IMR-90 (cell line): ENCODE measurements around the gene ARL10. TPM values are rescaled to one million over a fixed set of nuclear protein-coding genes. Genes with fewer than 3 reads are reported as not detected.
A peak's percentile ranks its signal among the peaks of the same experiment; 100 is the strongest.

ENCODE experiments used
- ATAC-seq: fragments of 200-7000 bp; cut with Tn5 transposase; 2 replicates; pipeline ENCODE4 v1.9.1; 2020; ENCODE audit warnings: low read depth, mild to moderate bottlenecking, moderate library complexity
- BruUV-seq: library from RNA; stranded (reverse); fragments of 400-500 nt; replicated peaks from 2 replicates; lab custom pipeline; 2021; lab: Mats Ljungman, UMichigan
- CTCF ChIA-PET: fragments of 300-600 bp; formaldehyde crosslinking; extraction: SDS; loops from one replicate; lab custom pipeline; 2021; ENCODE audit warnings: antibody characterized with exemption; lab: Yijun Ruan, JAX
- POLR2A ChIA-PET: fragments of 300-600 bp; sonication (Branson Sonifier 250); formaldehyde crosslinking; loops from one replicate; lab custom pipeline; 2022; ENCODE audit warnings: antibody characterized with exemption; ENCODE audit not compliant: unreplicated experiment; lab: Charles Lee
- DNase-seq: peaks from one replicate; pipeline ENCODE4 v3.0.0; 2013
- H2AFZ ChIP-seq: replicated peaks from 2 replicates; pipeline ENCODE3; 2013; ENCODE audit warnings: low read length, mild to moderate bottlenecking; ENCODE audit not compliant: poor library complexity
- H2AK5ac ChIP-seq: 2 replicates; pipeline ENCODE4 v1.6.1; 2013; ENCODE audit warnings: low read depth, low read length, inconsistent platforms
- H2AK9ac ChIP-seq: replicated peaks from 2 replicates; pipeline ENCODE3; 2013; ENCODE audit warnings: mild to moderate bottlenecking, low read depth, low read length, moderate library complexity; ENCODE audit not compliant: poor library complexity
- H2BK120ac ChIP-seq: 2 replicates; pipeline ENCODE4 v1.6.1; 2013; ENCODE audit warnings: low read depth, low read length, inconsistent platforms
- H2BK15ac ChIP-seq: 3 replicates; pipeline ENCODE4 v1.6.1; 2013; ENCODE audit warnings: low read depth, low read length, inconsistent platforms
- H2BK20ac ChIP-seq: 2 replicates; pipeline ENCODE4 v1.6.1; 2013; ENCODE audit warnings: low read depth, mild to moderate bottlenecking, inconsistent platforms, low read length, moderate library complexity
- H2BK5ac ChIP-seq: 2 replicates; pipeline ENCODE4 v1.6.1; 2013; ENCODE audit warnings: mild to moderate bottlenecking, low read depth, low read length, inconsistent platforms; ENCODE audit not compliant: poor library complexity, severe bottlenecking
- H3K14ac ChIP-seq: replicated peaks from 2 replicates; pipeline ENCODE4 v1.6.1; 2013; ENCODE audit warnings: low read depth, low read length, inconsistent platforms
- H3K18ac ChIP-seq: 2 replicates; pipeline ENCODE4 v1.6.1; 2013; ENCODE audit warnings: low read depth, low read length, control low read depth
- H3K23ac ChIP-seq: 2 replicates; pipeline ENCODE4 v1.6.1; 2013; ENCODE audit warnings: low read depth, low read length, inconsistent platforms
- H3K27ac ChIP-seq: 2 replicates; pipeline ENCODE4 v1.5.1; 2013; ENCODE audit warnings: mild to moderate bottlenecking, control low read depth, low read length; ENCODE audit not compliant: insufficient read depth
- H3K27me3 ChIP-seq: 2 replicates; pipeline ENCODE4 v1.6.1; 2013; ENCODE audit warnings: low read length; ENCODE audit not compliant: control insufficient read depth, insufficient read depth
- H3K36me3 ChIP-seq: 2 replicates; pipeline ENCODE4 v1.6.1; 2013; ENCODE audit warnings: low read length, mixed read lengths; ENCODE audit not compliant: control insufficient read depth, insufficient read depth
- H3K4ac ChIP-seq: 2 replicates; pipeline ENCODE4 v1.6.1; 2013; ENCODE audit warnings: low read depth, low read length, inconsistent platforms
- H3K4me1 ChIP-seq: 2 replicates; pipeline ENCODE4 v1.6.1; 2013; ENCODE audit warnings: low read length, mixed read lengths; ENCODE audit not compliant: control insufficient read depth, insufficient read depth
- H3K4me2 ChIP-seq: 2 replicates; pipeline ENCODE4 v1.6.1; 2013; ENCODE audit warnings: low read depth, mild to moderate bottlenecking, control low read depth, low read length, moderate library complexity
- H3K4me3 ChIP-seq: 2 replicates; pipeline ENCODE4 v1.5.1; 2013; ENCODE audit warnings: low read depth, mild to moderate bottlenecking, control low read depth, low read length, moderate library complexity; ENCODE audit not compliant: insufficient read depth
- H3K56ac ChIP-seq: 2 replicates; pipeline ENCODE4 v1.6.1; 2013; ENCODE audit warnings: low read length, inconsistent platforms; ENCODE audit not compliant: insufficient read depth; ENCODE audit errors: extremely low read depth
- H3K79me1 ChIP-seq, 2 experiments: 2 replicates each; pipeline ENCODE4 v1.6.1; 2013; ENCODE audit warnings: low read length in 2 of 2, inconsistent platforms in 1 of 2, low read depth in 1 of 2
- H3K9ac ChIP-seq: 2 replicates; pipeline ENCODE4 v1.6.1; 2013; ENCODE audit warnings: low read depth, low read length, control low read depth
- H3K9me1 ChIP-seq: 2 replicates; pipeline ENCODE4 v1.6.1; 2013; ENCODE audit warnings: low read length, inconsistent platforms; ENCODE audit not compliant: insufficient read depth
- H3K9me3 ChIP-seq: 2 replicates; pipeline ENCODE4 v1.6.1; 2013; ENCODE audit warnings: low read length; ENCODE audit not compliant: control insufficient read depth, insufficient read depth
- H4K20me1 ChIP-seq: 2 replicates; pipeline ENCODE4 v1.6.1; 2013; ENCODE audit warnings: low read length, inconsistent platforms; ENCODE audit not compliant: insufficient read depth
- H4K5ac ChIP-seq: 2 replicates; pipeline ENCODE4 v1.6.1; 2013; ENCODE audit warnings: mild to moderate bottlenecking, low read depth, low read length, control low read depth
- H4K8ac ChIP-seq, 2 experiments: 2 replicates each; pipeline ENCODE4 v1.6.1; 2013; ENCODE audit warnings: low read depth in 2 of 2, low read length in 2 of 2, control low read depth in 1 of 2, inconsistent platforms in 1 of 2
- H4K91ac ChIP-seq: 2 replicates; pipeline ENCODE4 v1.6.1; 2013; ENCODE audit warnings: low read depth, low read length, inconsistent platforms; ENCODE audit not compliant: insufficient read depth
- ELK1 ChIP-seq: fragments of 150-350 bp; IDR thresholded peaks from 2 replicates; pipeline ENCODE4 v1.6.1; 2016; ENCODE audit warnings: low read depth, mild to moderate bottlenecking, low read length, moderate library complexity, borderline replicate concordance
- MAFK ChIP-seq: IDR thresholded peaks from 2 replicates; pipeline ENCODE4 v1.6.1; 2012; ENCODE audit warnings: low read depth, low read length, improper control_type of control experiment
- NFE2L2 ChIP-seq: fragments of 150-350 bp; IDR thresholded peaks from 2 replicates; pipeline ENCODE4 v1.6.1; 2016; ENCODE audit warnings: low read depth, mild to moderate bottlenecking, low read length
- RAD21 ChIP-seq: IDR thresholded peaks from 2 replicates; pipeline ENCODE4 v1.6.1; 2012; ENCODE audit warnings: low read length, improper control_type of control experiment
- WGBS, 2 experiments: methylation state at CpG; one replicate each; pipeline versions ENCODE4 v1.1.5 to v1.1.7; 2013; ENCODE audit warnings: missing lambda C conversion rate in 2 of 2; ENCODE audit not compliant: insufficient read length in 1 of 2; ENCODE audit errors: extremely low coverage in 2 of 2; 5-methylcytosine and 5-hydroxymethylcytosine counted together
- dilution Hi-C: fragments of 300-500 bp; cut with HindIII; formaldehyde crosslinking; loops from one replicate; pipeline ENCODE4 v1.14.3; 2018; ENCODE audit warnings: low sequenced_read_pairs; ENCODE audit not compliant: unreplicated experiment
- in situ Hi-C: fragments of 300-500 bp; cut with MboI; formaldehyde crosslinking; loops from 3 replicates; pipeline ENCODE4 v1.14.3; 2019; ENCODE audit warnings: low sequenced_read_pairs, inconsistent platforms, mixed read lengths
- intact Hi-C: fragments of 100-400 bp; cut with micrococcal nuclease; formaldehyde crosslinking; loops from 2 replicates; pipeline ENCODE4 v1.10.0; 2022
- polyA plus RNA-seq, 3 experiments: library from polyadenylated mRNA; depleted of rRNA; stranded (reverse); fragments of >200 nt; gene quantifications; 2 replicates each; pipeline ENCODE4 v1.2.3, GENCODE V29; 2012; ENCODE audit warnings: low replicate concordance in 1 of 3
- total RNA-seq: library from RNA; depleted of rRNA; stranded (reverse); fragments of >200 nt; gene quantifications from 2 replicates; pipeline ENCODE4 v1.2.3, GENCODE V29; 2012

The ARL10 gene
- total and polyA plus RNA-seq, 2 of the 4 experiments (the other 2 are of a cell fraction) = 3.6 to 6.0 TPM

GRCh38 chr5:176394881-176395675 lies 29.8 kb downstream of the ARL10 start (continued):
- TF ChIP-seq NFE2L2 = no peak
- no peak for TF ChIP-seq RAD21

GRCh38 chr5:176396330-176396729 lies 31.0 kb downstream of the ARL10 start:
- H3K4ac ChIP-seq = no peak overlapping the region
- H3K4me2 ChIP-seq = no peak overlapping the region
- peaks cover 2 to 19% of the 10 kb centered on the region in 2 experiments; a peak in 3 of 4 replicates for H3K79me1 ChIP-seq
- in situ Hi-C loops = no loop called here
- peak overlapping the region; percentile 9; the same call in 1 of the 2 replicates for H3K9ac ChIP-seq
- H3K36me3 ChIP-seq = peaks cover 27% of the 10 kb centered on the region
- no peak overlapping the region for H3K23ac ChIP-seq
- CTCF ChIA-PET = interaction anchor here (0.6 kb wide), 1 partner anchor 27 kb away, joined by 3 read pairs; no protein-coding TSS in a partner anchor
- intact Hi-C loops = no loop called here
- no TSS peak for BruUV-seq
- TF ChIP-seq MAFK = peak; percentile 86
- no peak for TF ChIP-seq ELK1
- H2AFZ ChIP-seq = no peak overlapping the region
- no peak overlapping the region for H3K4me3 ChIP-seq
- 67% methylated on average over 1 of the region's 6 CpGs; no CpG with 5 or more reads in 1 of the 2 experiments for WGBS, 2 experiments
- peaks cover 4% of the 10 kb centered on the region; the same call in 1 of the 2 replicates for H3K4me1 ChIP-seq
- ATAC-seq (no peak; the same call in 1 of the 2 replicates), DNase-seq (peak; percentile 31)
- H2BK15ac ChIP-seq = no peak overlapping the region
- H3K9me3 ChIP-seq = no peaks in the 10 kb centered on the region
- no peak overlapping the region for H4K8ac ChIP-seq
- dilution Hi-C loops = no loop called here
- H3K27ac ChIP-seq = no peak overlapping the region
- no peak overlapping the region for H3K56ac ChIP-seq
- no peak overlapping the region for H2BK120ac ChIP-seq
- no peak overlapping the region for H2BK5ac ChIP-seq
- no peak overlapping the region for H3K14ac ChIP-seq
- H2AK5ac ChIP-seq = peak overlapping the region; percentile 16; the same call in 1 of the 2 replicates
- no peak overlapping the region for H2BK20ac ChIP-seq
- no peak overlapping the region for H2AK9ac ChIP-seq
- POLR2A ChIA-PET = interaction anchor here (0.6 kb wide), 1 partner anchor 234 kb away, joined by 3 read pairs; the partner anchor contains the start of gene SNCB
- H4K5ac ChIP-seq = no peak overlapping the region
- no peaks in the 10 kb centered on the region for H3K27me3 ChIP-seq
- H3K18ac ChIP-seq = no peak overlapping the region
- no peaks in the 10 kb centered on the region; the same call in 1 of the 2 replicates for H3K9me1 ChIP-seq
- H4K20me1 ChIP-seq = peaks cover 4% of the 10 kb centered on the region; the same call in 1 of the 2 replicates
- H4K91ac ChIP-seq = no peak overlapping the region
